HG03457 (cell line): Measurements from ENCODE around the gene ECI1.
"Not testable (repeated sequence)": the region's sequence is repeated elsewhere in the genome, so short reads cannot be mapped to it uniquely, and the experiment has no call there.

ENCODE experiments used
- ATAC-seq: cut with Tn5 transposase; IDR thresholded peaks from one replicate; pipeline ENCODE4 v1.9.1; 2021; ENCODE audit warnings: moderate number of reproducible peaks; ENCODE audit not compliant: unreplicated experiment

ECI1 gene

DNA sequence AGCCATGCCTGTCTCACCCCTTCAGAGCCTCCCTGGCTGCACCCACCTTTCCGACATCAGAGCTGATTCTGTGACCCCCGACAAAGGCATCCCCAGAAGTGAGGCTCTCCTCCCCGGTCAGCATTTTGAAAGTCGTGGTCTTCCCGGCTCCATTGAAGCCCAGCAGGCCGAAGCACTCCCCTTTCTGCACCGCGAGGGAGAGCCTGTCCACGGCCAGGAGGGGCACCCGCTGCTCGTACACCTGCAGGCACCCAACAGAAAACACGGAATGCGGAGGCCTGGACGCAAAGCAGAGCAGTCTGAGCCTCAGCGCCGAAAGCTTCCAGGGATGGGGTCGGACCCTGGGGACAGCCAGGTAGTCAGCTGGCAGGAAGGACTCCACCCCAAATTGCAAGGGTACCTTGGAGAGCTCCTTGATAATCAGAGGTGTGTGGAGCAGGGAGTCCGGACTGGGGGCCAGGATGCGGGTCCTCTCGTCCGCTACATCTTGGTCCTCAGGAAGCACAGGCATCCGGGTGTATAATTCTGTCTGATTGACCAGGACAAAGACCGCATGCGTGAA, 29.7 kb upstream of the ECI1 start:
- ATAC-seq = no peak

DNA sequence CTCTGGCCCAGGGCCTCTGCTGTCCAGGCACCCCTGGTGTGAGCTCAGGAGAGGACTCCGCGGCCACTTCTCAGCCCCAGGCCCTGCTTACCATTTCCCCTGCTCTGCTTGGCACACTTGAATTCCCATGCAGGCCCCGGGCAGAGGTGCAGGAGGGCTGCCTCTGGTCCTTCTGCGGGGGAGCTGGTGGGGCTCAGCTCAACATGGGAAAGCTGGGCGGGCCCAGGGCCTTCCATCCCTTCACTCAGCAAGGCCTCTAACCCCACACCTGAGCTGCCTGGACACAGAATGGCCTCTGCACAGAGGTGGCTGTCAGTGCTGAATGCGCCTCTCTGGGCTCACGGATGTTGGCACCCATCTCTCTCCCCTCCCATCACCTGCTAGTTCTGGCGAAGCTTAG, 29.1 kb upstream of the ECI1 start:
- no peak for ATAC-seq

DNA sequence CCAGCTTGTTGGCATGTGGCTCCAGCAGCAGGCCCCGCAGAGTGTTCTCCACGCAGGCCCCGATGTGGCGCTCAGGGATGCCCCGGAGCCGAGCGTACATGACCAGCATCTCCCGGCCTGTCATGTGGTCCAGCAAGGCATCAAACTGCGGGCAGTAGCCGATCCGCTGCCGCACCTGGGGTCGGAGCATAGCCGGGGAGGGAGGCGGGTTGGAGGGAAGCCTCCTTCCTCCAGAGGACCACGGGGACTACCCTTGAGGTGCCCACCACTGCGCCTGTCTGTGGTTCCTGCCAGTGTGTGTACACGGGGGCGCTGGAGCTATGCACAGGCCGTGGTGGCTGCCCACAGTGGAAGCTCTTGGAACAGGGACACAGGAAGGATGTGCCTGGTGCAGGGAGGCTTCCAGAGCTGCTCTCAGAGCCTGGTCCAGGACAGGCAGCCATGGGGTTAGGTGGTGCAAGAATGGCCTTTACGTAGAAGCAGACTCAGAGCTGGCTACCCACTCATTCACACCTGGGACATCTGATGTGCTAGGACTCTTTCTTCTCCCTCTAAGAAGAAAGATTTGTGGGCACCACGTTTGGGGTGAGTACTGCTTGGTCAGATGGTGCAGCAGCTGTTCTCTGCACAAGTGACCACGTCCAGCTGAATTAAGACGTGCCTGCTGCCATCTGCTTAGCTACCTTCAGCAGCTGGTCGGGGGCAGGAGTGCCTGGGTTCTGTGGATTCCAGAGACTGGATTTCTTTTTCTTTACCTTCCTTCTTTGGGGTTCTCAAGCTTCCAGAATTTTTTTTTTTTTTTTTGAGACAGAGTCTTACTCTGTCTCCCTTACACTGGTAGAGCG, 27.8 kb upstream of the ECI1 start:
- no peak for ATAC-seq

DNA sequence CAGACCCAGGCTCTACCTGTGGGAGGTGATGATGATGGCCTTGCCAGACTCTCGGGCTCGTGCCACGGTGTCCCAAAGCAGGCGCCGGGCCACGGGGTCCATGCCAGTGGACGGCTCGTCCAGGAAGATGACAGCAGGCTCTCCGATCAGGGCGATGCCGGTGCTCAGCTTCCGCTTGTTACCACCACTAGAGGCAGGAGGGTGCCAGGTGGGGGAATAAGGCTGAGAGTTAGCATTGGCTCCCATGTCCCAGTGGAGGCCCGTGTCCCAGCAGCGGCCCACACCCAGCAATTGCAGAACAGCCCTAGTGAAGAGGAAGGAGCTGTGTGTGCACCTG, 26.9 kb upstream of the ECI1 start:
- ATAC-seq = no peak

DNA sequence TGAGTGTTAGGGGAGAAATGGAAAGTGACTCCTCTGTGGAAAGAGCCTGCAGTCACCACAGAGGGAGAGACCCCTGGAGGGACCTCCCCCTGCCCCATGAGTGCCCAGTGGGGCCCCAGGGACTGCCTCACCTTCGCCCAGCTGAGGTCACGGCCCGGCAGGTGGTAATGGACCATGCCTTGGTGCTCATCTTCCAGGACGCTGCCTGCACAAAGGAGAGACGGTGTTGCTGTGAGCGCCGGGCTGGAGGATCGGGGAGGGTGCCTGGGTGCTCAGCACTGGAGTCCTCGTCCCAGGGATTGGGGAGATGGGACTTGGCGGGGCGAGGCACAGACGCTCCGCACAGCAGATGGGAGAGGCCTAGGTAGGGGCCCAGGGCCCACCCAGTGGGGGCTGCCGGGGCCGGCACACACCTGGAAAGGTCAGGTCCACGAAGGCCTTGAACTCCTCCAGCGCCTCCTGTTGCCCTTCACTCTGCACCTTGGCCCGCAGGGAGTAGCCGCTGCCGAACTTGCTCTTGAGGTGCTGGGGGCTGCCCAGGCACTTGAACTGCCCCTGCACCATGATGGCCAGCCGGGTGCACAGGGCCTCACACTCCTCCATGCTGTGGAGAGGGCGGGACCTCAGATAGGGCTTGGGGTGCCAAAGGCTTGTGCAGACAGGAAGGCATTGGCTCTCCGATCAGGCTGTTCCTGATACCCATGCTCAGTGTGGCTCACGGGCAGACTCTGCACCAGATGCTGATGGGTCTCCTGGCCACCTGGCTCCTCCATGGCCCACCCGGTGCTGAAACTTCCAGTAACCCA, 26.3 kb upstream of the ECI1 start:
- ATAC-seq = no peak

DNA sequence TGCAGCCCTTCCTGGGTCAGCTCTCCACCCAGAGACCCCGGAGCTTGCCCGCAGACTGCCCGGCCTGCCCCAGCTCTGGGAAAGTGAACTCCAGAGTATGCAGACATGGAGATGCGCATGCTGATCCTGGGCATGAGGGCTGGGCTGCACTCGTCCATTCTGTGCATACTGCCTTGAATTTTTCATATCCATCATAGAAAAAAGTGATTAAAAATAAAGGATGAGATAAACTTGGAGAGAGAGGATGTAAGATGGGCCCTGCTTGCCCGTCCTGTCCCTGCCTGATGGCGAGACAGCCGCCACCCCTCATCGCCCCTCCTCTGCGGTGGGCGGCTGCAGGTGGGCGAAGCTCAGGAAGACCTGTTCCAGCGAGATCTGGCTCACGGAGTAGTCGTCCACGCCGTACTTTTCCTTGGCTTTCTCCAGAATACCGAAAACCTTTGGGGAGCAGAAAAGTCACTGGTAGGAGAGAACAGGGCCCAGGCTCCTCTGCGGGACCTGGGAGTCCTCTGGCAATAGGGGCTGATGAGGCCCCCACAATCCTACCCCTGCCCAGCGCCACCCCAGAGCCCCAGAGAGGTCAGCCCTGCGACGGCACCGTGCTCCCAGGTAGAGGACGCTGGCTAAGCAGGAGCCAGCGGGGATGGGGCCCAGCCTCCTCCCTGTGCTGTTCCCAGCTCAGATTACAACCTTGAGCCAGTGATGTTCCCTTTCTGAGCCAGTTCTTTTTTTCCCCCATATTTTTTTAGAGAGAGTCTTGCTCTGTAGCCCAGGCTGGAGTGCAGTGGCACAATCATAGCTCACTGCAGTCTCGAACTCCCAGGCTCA, 25.2 kb upstream of the ECI1 start:
- no peak for ATAC-seq

DNA sequence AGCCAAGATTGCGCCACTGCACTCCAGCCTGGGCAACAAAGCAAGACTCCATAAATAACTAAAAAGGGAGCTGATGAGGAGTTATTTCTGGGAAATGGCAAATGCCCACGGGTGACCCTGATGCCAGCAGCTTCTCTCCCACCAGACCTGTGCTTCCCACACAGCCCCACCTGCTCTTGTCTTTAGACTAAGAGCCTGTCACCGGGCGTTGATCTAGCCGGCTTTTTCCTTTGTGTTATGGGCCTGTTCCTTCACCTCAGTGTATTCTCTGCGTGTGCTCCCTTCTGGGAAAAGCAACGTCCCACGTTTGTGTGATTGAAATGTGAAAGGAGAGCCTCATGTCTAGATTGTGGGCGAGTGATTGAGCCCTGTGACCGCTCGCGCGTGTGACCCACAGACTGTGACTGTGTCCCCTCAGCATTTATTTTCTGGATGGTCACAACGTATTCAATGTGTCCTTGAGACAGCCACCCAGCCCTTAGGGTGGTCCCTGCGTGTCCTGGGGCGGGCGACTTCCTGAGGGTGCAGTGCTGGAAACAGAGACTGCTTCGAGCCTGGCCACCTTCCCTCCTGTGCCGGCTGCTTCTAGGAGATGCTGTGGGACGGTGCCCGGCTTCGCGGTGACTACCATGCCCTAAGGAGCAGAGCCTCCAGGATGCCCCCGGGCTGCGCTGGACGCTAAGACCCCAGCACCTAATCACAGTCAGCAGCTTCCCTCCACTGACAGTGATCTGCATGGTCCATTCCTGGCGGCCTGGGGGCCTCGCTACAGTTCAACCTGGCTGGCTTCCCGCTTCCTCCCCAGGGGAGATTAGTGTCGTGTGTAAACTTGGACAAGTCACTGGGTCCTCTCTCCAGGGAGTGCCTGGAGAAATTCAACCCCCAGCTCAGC, 24.3 kb upstream of the ECI1 start:
- no peak for ATAC-seq

DNA sequence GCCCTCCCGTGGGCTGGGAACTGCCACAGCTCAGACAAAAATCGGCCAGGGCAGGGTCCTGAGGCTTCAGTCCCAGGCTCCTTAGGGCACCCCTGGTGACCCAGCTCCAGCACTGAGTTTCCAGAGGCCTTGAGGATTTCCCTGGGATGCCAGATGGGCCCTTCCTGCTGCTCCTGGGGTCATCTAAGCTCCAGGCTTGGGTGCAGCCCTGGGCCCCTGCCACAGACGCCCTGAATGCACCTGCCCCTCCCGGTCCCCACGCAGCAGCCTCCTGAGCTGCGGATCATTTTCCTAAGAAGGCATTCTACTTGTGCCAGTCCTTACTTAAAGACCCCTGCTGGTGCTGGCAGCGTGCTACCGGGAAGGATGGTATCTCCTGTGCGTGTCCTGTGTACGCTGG, 22.5 kb upstream of the ECI1 start:
- ATAC-seq = no peak

DNA sequence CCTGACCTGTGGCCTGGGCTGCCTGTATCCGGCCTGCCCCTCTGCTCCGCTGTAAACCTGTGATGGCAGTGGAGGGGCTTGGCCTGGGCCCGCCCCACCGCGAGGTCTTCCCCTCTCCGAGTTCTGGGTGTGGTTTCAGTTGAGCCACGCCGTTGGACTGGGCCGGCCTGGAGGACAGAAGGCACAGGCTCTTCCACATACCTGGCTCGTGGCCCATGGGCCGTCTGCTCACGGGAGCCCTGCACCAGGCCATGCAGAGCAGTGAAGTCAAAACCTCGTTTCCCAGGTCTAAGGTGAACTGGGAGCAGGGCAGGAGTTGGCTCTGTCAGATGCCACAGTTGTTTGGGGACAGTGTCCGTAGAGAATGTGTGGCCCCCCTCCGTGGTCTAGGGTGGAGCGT, 22.1 kb upstream of the ECI1 start:
- no peak for ATAC-seq

DNA sequence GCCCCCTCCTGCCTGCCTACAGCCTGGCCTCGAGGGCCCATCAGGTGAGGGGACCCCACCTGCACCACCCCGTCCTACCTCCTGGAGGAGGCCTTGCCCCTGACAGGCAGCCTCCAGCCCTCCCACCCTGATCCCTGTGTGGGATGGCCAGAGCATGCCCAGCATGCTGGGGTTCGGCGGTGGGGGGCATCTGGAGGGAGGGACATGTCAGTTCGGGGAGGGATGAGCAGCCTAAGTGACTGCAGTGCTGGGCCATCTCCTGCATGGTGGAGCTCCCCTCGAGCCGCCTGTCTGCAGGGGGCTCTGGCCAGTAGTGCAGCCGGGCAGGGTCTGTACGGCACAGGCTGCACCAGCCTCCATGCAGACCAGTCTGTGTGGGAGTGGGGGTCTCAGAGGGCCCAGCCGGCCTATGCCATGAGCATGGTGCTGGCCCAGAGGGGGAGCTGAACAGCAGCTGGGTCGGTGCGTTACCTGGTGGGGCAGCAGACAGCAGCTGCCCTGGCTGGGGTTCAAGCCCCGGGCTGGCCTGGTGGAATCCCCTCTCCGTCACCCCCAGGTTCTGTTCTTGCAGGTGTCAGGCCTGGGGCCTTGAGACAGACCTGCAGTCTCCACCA, 20.6 kb upstream of the ECI1 start:
- no peak for ATAC-seq

DNA sequence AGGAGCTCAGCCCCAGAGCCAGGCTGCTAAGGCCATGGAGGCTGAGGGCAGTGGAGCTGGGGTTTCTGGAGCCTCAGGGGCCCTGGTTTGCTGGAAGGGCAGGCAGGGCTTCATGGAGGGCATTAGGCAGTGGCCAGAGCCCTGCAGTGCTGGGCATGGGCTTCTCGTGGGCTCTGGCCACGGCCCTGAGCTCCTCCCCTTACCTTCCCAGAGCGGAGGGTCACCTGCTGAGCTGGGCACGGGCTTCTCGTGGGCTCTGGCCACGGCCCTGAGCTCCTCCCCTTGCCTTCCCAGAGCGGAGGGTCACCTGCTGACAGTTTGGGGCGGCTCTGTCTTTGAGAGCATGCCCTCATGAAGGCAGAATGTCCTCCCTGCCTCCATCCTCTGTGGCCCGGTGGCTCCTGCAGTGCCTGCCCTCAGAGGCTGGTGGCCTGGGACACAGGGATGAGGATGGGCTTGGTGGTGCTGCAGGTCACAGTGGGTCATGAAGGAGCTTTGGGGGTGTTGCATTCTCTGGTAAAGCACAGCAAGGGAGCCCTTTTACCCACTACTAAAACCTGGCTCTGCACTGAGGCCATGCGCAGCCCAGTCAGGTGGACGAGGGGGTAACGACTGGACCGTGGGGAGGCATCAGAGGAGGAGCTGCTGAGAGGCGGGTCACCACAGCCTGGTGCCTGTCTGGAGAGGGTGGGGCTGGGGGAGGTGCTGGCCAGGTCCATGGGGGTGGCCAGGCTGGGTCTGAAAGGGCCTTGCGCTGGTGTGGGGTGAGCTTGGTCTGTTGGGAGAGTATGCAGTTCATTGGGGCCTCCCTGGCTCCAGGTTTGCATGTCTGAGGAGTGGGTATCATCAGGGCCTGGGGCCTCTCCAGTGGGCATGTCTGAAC, 19.4 kb upstream of the ECI1 start:
- ATAC-seq = no peak

DNA sequence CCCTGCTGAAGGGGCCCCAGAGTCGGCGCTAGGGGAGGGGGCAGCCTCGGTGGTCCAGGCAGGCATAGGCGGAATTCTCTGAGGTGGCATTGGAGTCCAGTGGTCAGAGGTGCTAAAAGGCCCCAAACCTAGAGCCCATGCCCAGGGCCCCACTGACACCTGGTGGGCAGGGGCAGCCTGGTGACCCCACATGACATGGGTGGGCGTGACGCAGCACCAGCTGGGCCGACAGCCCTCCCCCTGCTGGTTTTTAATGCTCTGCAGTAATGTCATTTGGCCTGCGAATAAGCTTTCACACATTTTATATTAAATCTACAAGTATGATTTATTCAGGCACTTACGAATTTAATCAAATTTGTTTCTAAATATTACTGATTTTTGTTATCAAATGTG, 18.7 kb upstream of the ECI1 start:
- no peak for ATAC-seq

DNA sequence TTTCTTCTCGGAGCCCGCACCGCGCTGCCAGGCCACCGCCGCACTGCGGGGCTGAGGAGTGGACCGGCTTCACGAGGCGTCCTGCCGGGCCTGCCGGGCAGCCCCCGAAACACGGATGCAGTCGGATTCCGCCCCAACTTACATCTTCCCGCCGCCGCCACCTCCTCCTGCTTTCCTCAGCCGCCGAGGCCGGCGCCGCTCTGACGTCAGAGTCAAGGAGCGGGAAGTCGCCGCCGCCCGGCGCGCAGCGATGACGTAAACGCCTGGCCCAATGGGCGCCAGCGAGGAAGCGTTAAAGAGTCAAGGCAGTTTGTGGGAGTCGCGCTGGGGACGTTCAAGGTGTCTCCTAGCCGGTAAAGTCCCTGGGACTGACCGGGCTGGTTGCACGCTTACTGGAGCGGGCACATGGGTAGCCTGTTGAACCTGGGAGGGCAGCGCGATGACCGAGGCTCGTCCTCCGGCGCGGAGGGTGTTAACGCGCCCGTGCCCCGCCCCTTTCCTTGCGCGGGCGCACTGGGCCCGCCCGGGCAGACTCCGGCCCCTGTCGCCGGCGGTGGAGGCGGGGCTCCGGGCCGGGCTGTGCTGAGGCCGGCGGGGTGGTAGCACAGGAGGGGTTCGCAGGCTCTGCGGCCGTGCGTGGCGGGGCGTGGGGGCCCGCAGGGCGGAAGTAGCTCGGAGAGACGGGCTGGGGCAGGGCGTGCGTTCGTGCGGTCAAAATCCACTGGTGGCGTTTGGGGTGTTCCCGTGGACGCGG, 16.7 kb upstream of the ECI1 start, which contains the start of gene RNPS1:
RNPS1 (minus strand) TSS at position 214 of the 754 bp plus-strand sequence. CDS start 3,483 bp downstream, outside the sequence.
- peak; percentile 57 for ATAC-seq

DNA sequence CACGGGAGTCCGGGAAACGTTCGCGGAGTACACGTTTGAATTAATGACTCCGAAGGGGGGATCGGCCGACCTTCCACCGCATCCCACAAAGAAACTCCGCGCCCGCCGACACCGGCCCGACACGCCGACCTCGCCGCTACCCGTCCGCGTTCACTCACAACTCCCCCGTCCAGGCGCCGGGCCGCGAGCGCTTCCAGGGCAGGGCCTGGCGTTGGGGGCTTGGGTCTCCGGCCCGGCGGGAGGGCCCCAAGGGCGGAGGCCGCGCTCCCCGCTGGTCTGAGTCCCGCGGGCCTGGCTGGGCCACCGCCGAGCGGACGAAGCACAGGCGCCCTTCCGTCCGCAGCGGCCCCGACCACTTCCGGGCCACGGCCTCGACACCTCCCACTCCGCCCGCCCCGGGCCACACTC, 16.1 kb upstream of the ECI1 start:
- ATAC-seq = peak; percentile 36

DNA sequence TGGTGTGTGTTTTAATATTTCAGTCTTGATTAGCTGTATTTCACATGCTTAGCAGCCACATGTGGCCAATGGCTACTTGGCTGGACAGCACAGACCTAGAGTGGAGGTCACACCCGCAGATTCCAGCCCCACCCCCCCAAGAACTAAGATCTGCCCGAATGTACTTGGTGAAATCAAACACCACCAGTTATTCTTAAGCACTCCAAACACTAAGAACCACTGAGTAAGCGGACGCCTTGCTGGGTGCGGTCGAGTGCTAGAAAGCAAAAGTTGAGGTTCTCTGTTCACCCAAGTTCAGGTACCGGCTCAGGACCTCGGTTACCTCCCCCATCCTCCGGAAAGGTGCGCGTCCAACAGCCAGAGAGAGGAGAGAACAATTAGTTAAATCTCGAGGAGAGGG, 15.5 kb upstream of the ECI1 start:
- not testable (repeated sequence) for ATAC-seq

DNA sequence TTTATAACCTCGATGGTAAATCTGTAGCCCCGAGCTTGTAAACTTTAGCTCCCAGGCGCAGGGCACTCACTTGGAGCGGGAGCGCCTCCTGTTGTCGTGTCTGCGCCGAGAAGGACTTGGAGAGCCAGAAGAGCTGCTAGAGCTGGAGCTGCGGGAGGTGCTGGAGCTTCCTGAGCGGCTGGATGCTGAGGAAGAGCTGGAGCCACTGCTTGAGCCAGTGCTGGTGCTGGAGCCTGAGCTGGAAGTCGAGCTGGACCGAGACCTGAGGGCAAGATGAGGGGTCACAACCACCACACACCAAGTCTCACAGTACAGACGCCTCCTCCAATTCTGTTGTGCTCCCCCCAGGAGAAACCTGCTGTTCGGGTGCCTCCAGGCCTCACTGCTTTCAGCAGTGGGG, 11.6 kb upstream of the ECI1 start:
- ATAC-seq = not testable (repeated sequence)

DNA sequence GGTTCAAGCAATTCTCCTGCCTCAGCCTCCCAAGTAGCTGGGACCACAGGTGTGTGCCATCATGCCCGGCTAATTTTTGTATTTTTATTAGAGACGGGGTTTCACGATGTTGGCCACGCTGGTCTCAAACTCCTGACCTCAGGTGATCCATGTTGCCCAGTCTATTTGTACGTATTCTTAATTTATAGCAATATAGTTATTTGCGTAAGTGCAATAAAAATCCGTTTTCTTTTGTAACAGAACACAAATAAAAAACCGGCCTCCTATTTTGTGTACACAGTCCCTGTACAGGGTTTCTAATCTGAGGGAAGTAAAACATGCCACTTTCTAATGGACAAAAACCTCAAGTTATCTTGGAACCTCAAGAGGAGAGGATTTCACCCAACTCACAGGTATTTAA, 8.9 kb upstream of the ECI1 start:
- ATAC-seq = no peak

DNA sequence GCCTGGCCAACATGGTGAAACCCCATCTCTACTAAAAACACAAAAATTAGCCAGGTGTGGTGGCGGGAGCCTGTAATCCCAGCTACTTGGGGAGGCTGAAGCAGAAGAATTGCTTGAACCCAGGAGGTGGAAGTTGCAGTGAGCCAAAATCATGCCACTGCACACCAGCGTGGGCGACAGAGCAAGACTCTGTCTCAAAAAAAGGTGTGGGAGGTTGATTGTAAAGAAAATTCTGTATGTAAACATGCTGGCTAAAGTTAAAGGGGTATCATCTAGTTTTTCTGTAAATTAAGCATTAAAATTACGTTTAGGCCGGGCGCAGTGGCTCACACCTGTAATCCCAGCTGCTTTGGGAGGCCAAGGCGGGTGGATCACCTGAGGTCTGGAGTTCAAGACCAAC, 7.1 kb upstream of the ECI1 start:
- ATAC-seq = not testable (repeated sequence)
